CD4-positive, alpha-beta T cell treated with Interleukin-21 for 1 hour (primary cell): ENCODE results near the gene GPR6.

Experiments used
- DNase-seq: peaks from one replicate; pipeline ENCODE4 v3.0.0-alpha.2; 2020

The GPR6 gene, protein sequence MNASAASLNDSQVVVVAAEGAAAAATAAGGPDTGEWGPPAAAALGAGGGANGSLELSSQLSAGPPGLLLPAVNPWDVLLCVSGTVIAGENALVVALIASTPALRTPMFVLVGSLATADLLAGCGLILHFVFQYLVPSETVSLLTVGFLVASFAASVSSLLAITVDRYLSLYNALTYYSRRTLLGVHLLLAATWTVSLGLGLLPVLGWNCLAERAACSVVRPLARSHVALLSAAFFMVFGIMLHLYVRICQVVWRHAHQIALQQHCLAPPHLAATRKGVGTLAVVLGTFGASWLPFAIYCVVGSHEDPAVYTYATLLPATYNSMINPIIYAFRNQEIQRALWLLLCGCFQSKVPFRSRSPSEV

DNA sequence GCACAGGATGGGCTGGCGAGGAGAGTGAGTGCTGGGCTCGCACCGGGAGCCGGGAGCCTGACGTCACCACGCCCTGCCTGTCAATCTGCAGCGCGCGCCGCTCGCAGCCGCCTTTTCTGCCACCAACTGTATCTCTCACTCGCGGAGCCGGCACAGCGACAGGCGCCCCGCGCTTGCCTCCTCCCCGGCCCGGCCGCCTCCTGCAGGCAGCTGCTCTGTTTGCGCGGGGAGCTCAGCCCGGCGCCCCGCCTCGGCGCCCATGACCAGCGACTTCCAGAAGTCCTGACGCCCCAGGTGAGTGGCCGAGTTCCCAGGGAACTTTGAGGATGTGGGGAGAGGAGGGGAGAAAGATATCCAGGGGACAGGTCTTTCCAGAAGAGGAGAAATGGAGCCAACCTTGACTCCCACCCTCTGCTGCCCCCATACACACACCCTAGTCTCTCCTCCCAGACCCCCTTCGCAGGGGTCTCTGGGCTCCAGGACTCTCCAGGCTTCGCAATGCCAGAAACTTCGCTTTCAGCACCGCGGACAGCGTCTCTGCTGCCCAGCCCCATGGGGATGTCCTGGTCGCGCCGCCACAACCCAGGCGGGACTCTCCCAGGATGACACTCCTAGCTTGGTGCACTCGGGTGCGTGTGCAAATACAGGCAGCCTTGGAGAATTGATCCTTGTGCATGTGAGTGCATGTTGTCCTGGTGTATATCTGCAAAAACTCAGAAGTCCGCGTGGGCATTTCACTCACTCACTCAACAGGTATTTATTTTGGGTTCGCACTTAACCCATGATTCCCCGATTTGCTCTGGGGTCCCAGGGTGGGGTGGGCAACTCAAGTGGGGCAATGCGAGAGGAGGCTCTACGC lies at the start of gene GPR6:
TSS of gene GPR6 (plus strand) at position 138 of the 859 bp plus-strand sequence. CDS start 802 bp downstream, outside the sequence.
- peak; percentile 13 for DNase-seq

DNA sequence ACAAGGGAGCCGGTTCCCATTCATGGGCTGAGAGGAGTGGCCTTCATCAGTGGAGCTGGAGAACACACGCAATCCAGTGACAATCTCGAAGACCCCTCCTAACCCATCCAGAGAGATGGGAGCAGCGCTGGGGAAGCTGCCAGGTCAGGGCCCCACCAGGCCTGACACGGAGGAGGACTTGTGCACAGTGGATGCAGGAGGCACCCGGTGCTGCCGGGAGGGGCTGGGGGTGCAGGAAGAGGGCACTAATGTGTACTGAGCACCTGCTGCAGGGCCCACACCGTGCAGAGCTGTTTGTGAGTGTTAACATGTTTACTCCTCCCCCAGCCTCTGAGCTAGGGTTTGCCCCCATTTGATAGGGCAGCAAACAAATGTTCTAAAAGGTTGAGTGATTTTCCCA lies 43.8 kb upstream of the GPR6 start:
- no peak for DNase-seq

DNA sequence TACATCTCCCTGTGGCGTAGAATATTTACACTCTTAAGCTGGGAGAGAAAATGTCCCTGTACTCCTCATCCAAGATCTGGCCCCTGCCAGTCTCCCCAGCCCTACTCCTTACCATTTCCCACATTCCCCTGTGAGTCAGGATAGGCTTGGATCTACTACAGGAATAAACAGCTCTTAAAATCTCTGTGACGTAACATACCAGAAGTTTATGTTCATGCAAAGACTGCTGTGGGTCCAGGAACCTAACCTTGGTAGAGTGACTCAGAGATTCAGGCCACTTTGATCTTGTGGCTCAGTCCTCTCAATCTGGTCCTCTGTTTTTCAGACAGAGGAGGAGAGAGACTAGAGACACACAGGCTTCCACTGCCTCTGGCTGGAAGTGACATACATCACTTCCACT lies 38.5 kb upstream of the GPR6 start:
- no peak for DNase-seq

DNA sequence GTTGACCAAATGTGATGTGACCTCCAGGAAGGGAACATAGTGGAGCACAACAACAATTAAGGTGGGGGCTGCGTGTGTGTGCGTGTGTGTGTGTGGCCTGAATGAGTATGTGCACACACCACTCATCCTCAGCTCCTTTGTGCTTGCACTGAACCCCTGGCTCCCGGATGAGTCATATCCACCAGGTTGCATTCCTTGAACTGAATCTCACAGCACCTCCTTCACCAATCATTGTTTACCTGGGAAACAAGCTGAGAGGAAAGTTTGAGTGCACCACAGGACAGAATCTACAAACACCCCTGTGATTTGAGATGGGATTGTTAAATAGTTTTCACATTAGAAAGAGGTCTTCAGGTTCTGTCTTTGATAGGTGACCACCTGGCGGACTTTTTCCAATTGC lies 33.7 kb upstream of the GPR6 start:
- DNase-seq: no peak

DNA sequence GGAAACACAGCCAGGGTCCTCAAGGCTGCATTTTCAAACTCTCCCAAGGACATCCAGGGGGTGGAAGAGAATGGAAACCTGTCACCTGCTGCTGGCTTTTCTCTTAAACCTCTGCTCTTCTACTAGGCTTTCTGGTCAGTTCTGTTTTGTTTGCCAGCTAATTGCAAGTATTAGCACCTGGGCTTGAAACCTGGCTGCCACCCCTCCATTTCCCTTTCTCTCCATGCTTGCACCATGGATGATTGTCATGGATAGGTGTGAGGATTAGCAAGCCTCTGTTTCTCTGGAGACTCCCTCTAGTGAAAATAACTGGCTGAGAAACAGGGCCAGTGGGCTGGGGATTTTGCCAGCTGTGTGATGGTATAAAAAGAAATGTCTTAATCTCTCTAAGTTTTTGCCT lies 33.0 kb upstream of the GPR6 start:
- no peak for DNase-seq

DNA sequence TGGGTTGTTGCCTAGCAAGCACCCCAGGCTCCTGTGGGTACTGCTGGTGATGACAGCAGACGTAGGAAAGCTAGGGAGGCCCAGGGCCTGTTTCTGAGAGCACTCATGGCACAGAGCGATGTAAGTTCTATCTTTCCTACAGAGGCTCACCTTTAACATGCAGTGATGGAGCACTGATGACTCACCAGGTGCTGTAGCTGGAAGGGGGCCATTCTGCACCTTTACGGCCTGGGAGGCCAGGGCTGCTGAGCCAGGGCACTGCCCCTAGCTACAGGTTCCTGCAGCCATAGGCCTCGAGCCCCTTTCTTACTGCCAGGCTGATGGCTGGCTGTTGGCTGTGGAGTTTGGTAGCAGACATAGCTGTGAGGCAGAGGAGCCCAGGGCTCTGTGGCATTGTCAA lies 31.1 kb upstream of the GPR6 start:
- DNase-seq: no peak

DNA sequence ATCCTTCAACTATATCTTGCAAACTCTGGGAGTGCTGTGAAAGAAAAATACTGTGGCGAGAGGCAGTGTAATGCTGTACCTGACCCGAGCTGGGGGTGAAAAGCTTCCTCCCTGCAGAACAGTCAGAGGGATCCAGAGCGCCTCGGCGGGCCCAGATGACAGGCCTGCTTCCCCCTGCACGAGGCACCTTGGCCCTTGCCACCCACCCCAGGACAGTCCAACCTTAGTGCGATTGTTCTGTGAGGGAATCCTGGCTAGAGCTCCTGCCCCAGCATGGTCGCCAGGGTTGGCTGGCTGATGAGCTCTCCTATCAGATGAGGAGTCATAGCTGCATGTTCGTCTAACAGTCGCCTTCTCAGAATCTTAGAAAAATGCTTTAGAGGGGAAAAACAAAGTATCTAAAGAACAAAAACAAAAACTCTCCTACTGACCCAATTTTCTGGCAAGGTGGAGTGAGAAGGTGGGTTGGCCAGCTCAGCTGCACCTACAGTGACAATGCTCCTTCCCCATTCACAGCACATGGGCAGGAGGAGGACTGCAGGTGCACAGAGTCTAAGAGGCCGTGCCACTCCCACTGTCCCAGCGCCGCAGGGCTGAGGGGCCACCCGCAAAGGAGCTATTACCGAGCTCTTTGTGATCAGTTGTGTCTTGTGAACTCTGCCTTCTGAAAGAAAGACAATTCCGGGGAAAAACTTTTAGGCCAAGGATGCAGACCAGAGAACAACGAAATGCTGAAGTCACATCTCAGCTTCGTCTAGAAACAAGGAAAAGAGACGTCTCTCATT lies 28.6 kb upstream of the GPR6 start:
- DNase-seq: no peak

DNA sequence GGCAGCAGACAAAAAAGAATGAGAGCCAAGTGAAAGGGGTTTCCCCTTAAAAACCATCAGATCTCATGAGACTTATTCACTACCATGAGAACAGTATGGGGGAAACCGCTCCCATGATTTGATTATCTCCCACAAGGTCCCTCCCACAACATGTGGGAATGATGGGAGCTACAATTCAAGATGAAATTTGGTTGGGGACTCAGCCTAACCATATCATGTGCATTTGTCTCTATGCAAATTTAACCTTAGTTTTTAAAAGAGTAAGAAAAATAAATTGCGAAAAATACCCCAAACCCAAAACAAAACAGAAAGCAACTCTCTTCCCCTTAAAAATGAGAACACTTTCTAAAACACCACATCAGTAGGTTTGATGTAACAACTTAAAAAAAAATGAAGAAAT lies 22.6 kb upstream of the GPR6 start:
- DNase-seq: no peak

DNA sequence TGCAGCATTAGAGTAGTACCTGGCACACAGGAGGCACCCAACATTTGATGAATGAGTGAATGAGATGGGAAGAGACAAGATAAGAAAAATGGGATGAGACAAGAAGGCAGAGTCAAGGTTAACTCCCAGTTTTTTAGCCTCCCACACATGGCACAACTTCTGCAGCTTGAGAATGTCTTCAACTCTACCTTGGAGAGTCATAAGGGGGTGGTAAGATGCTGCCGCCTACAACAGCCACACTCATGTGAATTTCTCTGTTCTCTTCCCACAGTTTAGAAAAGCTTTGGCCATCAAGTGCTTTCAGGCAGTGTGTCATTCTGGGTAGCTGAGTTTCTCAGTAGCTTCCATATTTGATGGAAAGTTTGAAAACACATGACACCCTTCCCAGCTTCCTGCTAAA lies 19.5 kb upstream of the GPR6 start:
- DNase-seq: no peak

DNA sequence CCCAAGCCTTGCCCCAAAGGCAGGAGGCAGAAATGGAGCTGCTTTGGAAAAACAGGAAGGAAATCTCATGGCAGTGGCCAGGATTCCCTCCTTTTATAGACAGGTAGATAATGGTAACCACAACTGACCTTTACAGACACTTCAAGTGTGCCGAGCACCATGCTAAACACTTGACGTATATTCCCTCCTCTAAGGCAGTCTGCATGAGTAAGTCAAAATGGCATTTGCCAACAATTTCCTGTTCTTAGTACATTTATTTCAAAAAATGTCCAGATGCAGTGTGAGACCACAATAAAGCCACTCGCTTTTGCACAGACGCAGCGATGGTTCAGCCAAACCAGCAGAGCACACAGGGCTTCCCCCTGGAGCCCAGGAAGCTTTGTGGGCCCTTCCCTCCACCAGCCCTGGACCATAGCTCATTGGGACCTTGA lies 16.5 kb upstream of the GPR6 start:
- no peak for DNase-seq

DNA sequence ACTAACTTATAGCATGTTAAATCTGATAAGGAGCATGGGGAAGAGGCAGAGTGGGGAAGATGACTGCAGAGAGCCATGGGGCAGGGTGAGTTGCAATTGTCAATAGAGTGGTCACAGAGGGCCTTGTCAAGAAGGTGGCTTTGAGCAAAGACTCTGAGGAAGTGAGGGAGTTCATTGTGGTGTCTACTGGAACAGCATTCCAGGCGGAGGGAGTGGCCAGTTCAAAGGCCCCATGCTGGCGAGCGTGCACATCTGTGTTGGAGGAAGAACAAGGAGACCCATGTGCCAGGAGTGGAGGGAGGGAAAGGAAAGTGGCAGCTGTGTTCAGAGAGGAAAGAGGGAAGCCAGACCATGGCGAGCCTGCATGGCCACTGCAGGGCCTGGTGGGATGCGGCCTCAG lies 15.8 kb upstream of the GPR6 start:
- no peak for DNase-seq

DNA sequence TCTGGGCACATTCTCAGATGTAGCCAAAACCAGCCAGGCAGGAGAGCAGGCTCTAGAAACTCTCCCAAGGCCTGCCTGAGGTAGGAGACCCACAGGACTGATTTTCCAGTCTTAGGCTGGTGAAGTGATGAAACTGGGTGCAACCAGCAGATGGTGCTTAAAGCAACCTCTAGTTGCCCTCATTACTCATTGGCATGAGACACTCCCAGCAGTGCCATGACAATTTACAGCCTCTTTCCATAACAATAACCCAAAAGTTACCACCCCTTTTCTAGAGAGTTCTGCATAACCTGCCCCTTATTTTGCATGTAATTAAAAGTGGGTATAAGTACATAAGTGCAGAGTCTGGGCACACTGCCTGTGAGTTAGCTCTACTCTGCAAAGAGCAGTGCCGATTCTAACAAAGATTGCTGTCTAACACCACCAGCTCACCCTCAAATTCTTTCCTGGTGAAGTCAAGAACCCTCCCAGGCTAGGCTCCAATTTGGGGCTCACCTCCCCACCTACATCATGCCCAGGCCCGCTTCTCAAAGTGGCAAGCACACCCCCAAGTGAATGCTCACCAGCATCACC lies 14.4 kb upstream of the GPR6 start:
- DNase-seq: no peak

DNA sequence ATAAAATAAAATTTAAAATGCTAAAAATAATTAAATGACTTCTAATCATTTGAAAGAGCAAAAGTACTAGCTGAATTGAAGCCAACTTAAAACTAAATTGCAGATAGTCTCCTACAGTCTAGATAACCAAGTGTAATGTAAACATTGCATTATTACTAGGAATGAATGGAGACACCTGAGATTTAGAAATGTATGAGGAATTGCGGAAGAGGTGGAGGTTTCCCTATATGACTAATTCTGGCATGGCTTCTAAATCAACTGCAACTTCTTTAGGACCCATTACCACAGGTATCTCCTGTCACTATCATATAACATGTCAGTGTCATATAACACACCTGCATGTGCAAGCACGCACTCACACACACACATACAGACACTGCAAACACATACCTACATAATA lies 13.2 kb upstream of the GPR6 start:
- DNase-seq: no peak

DNA sequence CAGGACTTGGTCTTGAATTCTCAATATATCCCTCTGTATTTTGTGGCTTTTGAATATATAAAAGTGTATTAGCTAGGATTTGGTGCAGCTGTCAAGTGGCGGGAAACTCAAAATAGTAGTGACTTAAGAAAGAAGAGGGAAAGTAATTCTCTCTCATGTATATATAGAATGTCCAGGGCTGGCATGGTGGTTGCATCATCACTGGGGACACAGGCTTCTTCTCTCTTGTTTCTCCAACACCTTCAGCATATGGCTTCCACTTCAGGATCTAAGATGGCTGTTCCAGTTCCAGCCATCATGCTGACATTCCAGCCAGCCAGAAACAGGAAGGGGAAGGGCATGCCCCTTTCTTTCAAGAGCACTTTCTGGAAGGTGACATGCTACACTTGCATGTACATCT lies 11.8 kb upstream of the GPR6 start:
- no peak for DNase-seq

DNA sequence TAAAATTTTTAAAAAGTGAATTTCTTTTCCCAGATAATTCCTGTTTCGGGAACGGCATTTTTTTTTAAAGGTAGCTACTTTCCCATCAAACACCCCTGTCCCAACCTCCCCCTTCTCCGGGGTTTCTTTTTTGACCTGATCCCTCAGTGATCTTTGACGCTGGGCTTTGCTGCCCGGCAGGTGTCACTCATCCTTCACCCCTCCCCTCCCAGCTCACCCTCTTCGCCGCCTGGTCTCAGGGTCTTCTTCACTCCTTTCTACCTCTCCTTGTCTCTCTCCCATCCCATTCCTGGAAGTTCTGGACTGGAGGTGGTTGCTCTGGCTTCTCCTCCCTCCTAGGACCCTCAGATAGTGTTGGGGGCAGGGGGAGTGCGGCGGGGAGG lies 329 bp upstream of the GPR6 start:
- DNase-seq: no peak

DNA sequence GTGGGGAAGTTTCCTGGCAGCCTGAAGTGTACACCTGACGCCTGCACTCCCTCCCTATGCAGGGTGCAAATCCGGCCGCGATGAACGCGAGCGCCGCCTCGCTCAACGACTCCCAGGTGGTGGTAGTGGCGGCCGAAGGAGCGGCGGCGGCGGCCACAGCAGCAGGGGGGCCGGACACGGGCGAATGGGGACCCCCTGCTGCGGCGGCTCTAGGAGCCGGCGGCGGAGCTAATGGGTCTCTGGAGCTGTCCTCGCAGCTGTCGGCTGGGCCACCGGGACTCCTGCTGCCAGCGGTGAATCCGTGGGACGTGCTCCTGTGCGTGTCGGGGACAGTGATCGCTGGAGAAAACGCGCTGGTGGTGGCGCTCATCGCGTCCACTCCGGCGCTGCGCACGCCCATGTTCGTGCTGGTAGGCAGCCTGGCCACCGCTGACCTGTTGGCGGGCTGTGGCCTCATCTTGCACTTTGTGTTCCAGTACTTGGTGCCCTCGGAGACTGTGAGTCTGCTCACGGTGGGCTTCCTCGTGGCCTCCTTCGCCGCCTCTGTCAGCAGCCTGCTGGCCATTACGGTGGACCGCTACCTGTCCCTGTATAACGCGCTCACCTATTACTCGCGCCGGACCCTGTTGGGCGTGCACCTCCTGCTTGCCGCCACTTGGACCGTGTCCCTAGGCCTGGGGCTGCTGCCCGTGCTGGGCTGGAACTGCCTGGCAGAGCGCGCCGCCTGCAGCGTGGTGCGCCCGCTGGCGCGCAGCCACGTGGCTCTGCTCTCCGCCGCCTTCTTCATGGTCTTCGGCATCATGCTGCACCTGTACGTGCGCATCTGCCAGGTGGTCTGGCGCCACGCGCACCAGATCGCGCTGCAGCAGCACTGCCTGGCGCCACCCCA lies 1.2 kb downstream of the GPR6 start:
- DNase-seq: no peak

DNA sequence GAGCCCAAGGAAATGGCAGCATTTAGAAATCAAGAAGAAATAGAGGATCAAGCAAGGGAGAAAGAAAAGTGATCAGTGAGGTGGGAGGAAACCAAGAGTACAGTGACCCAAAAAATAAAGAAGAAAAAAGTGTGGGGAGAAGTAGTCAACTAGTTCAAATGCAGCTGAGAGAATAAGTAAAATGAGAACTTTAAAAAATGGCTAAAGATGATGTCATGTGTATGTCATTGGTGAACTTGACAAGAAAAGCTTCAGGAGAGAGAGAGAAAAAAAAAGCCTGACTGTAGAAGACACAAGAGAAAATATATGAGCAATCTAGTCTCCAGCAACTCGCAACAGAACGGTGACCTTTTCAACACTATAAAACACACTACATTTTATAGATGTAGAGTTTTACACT lies 6.3 kb downstream of the GPR6 start:
- DNase-seq: no peak

DNA sequence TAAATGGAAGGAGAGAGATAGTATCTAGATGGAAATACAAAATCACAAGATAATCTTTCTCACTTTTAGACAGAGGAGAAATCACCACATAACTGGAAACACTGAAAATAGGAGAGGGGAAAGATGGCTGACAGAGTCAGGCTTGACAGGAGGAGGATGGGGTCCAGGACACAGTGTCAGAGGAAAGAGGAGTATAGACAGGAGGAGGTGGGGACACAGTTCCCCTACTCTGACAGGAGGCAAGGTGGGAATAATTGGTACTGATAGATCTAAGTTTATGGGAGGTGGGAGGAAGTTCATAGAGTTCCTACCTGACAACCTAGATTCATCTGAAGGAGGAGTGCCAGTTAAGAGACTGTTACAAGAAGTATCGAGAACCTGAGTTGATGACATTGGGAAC lies 9.1 kb downstream of the GPR6 start:
- DNase-seq: no peak

DNA sequence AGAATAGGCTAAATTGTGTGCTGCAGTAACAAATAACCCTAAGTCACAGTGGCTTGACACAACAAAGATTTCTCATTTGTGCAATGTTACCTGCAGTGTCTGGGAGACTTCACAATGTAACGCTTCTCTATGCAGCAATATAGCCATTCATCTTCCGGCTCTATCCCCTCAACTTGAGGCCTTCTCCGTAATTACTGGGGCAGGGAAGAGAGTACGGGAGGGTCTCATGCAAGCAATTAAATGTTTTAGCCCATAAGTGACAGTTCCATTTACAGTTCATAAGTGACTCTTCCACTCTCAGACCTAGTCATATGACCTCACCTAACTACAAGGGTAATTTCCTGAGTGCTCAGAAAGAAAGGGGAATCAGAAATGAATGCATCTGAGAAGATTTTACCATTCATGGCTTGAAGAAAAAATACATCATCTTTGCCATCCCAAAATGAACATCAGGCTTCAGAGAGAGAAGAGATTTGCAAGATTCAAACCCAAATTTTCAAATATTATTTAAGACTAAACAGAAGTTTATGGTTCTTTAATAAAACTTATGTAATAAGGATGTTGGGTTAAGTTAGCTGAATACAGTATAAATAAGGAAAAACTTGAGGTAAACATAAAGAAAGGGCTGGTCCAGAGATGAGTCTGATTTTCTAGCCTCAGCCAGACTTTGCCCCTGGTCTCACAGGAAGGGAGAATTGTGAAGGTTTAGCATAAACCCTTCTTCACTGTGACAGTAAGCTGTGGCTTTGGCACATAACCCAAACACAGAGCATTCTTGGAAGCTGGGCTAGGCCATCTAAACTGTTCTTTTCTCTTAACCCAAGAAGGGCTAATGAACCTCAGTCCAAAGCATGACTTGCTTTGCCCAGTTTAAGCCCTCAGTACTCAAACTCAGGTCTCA lies 13.3 kb downstream of the GPR6 start:
- no peak for DNase-seq

DNA sequence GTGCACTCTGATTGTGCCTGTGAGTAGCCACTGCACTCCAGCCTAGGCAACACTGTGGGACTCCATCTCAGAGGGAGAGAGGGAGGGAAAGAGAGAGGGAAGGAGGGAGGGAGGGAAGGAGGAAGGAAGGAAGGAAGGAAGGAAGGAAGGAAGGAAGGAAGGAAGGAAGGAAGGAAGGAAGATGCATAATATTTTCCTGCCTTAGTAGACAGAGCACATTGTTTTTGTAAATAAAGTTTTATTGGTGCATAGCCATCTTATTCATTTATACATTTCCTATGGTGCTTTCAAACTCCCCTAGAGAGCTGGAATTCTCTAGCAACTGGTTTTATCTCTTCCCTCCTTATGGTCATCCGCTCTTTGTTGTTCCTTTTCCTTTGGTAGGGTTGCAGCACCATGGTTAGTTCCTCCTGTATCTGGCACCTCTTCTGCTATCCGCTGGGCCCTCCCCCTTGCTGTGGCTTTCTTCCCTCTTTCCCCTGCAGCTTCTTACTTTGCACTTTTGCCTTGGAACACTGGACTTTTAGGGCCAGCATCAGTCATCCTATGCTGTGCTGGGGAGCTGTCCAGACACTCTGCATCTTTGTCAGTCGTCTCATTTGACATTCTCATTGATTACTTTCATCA lies 20.2 kb downstream of the GPR6 start:
- DNase-seq: no peak

DNA sequence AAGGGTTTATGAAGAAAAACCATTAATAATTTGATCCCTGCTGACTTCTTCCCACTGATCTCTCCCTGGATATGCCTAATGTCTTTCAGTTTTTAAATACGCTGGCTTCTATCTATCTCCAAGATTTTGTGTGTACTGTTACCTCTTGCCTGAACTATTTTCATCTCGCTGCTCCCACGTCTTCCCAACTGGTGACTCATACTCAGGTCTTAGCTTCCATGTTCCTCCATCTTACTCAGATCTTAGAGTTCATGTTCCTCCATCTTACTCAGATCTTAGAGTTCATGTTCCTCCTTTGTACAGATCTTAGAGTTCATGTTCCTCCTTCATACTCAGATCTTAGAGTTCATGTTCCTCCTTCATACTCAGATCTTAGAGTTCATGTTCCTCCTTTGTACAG lies 21.6 kb downstream of the GPR6 start:
- no peak for DNase-seq
